HG03139 (cell line): ENCODE results near the gene USH2A.
"Not testable (repeated sequence)": the region's sequence is repeated elsewhere in the genome, so short reads cannot be mapped to it uniquely, and the experiment has no call there.

Experiments
- ATAC-seq: cut with Tn5 transposase; IDR thresholded peaks from one replicate; pipeline ENCODE4 v1.9.1; 2021; ENCODE audit not compliant: unreplicated experiment

USH2A gene

GRCh38 chr1:216054600-216054999 is 368.6 kb downstream of the USH2A start:
- no peak for ATAC-seq

- no peak for ATAC-seq
Observed at GRCh38 chr1:216051071-216051470, 372.2 kb downstream of the USH2A start.

GRCh38 chr1:216049741-216050430 is 373.4 kb downstream of the USH2A start:
- no peak for ATAC-seq

GRCh38 chr1:216047811-216048572 is 375.3 kb downstream of the USH2A start:
- ATAC-seq = no peak

GRCh38 chr1:216046336-216046735 is 376.9 kb downstream of the USH2A start:
- no peak for ATAC-seq

GRCh38 chr1:216045400-216045799 is 377.8 kb downstream of the USH2A start:
- ATAC-seq = no peak

- ATAC-seq = no peak
Observed at GRCh38 chr1:216044538-216044937, 378.7 kb downstream of the USH2A start.

- ATAC-seq = no peak
Observed at GRCh38 chr1:216034506-216034905, 388.7 kb downstream of the USH2A start.

GRCh38 chr1:216032961-216033614 is 390.2 kb downstream of the USH2A start:
- no peak for ATAC-seq

- ATAC-seq = no peak
Observed at GRCh38 chr1:216032284-216032683, 391.0 kb downstream of the USH2A start.

GRCh38 chr1:216028631-216029030 is 394.6 kb downstream of the USH2A start:
- ATAC-seq = no peak

GRCh38 chr1:216024546-216024945 is 398.7 kb downstream of the USH2A start:
- no peak for ATAC-seq

- ATAC-seq = no peak
Observed at GRCh38 chr1:216020743-216021345, 402.4 kb downstream of the USH2A start.

- ATAC-seq = no peak
Observed at GRCh38 chr1:216015116-216015515, 408.1 kb downstream of the USH2A start.

GRCh38 chr1:216014086-216014485 is 409.2 kb downstream of the USH2A start:
- ATAC-seq = no peak

- not testable (repeated sequence) for ATAC-seq
Observed at GRCh38 chr1:216009456-216009855, 413.8 kb downstream of the USH2A start.

GRCh38 chr1:216005916-216006315 is 417.3 kb downstream of the USH2A start:
- peak; percentile 96 for ATAC-seq

- no peak for ATAC-seq
Observed at GRCh38 chr1:215992620-215993019, 430.6 kb downstream of the USH2A start.

GRCh38 chr1:215987092-215987875 is 436.0 kb downstream of the USH2A start:
- ATAC-seq = no peak

- ATAC-seq = no peak
Observed at GRCh38 chr1:215986401-215986800, 436.8 kb downstream of the USH2A start.

GRCh38 chr1:215983680-215984079 is 439.6 kb downstream of the USH2A start:
- no peak for ATAC-seq
